Stimulated activated naive CD8-positive, alpha-beta T cell treated with anti-CD3 and anti-CD28 coated beads, Interleukin-15, Interleukin-2, amounts not matched to agents 100 ng/mL and 50 ng/mL, for 24 hours (primary cell): Measurements from ENCODE around the gene HYI.

ENCODE experiments used
- H3K27ac Mint-ChIP-seq: one replicate; pipeline ENCODE4 v1.8.0; 2021; ENCODE audit warnings: mild to moderate bottlenecking, mixed read lengths
- H3K27me3 Mint-ChIP-seq: one replicate; pipeline ENCODE4 v1.8.0; 2021; ENCODE audit warnings: mixed read lengths
- H3K36me3 Mint-ChIP-seq: one replicate; pipeline ENCODE4 v1.8.0; 2021; ENCODE audit warnings: low read depth, mixed read lengths
- H3K4me1 Mint-ChIP-seq: one replicate; pipeline ENCODE4 v1.8.0; 2021; ENCODE audit warnings: low read depth, mixed read lengths
- H3K4me3 Mint-ChIP-seq: one replicate; pipeline ENCODE4 v1.8.0; 2021; ENCODE audit warnings: mild to moderate bottlenecking, mixed read lengths
- H3K9me3 Mint-ChIP-seq: one replicate; pipeline ENCODE4 v1.8.0; 2021; ENCODE audit warnings: mixed read lengths

The HYI gene

GRCh38 chr1:43432171-43432860 is 21.4 kb downstream of the HYI start:
- no peak overlapping the region for H3K4me3 Mint-ChIP-seq
- no peaks in the 10 kb centered on the region for H3K9me3 Mint-ChIP-seq
- no peaks in the 10 kb centered on the region for H3K4me1 Mint-ChIP-seq
- H3K27me3 Mint-ChIP-seq: no peaks in the 10 kb centered on the region
- H3K36me3 Mint-ChIP-seq: peaks cover 57% of the 10 kb centered on the region
- H3K27ac Mint-ChIP-seq: no peak overlapping the region

GRCh38 chr1:43431676-43432075 is 22.1 kb downstream of the HYI start:
- no peaks in the 10 kb centered on the region for H3K9me3 Mint-ChIP-seq
- H3K4me1 Mint-ChIP-seq: no peaks in the 10 kb centered on the region
- peaks cover 63% of the 10 kb centered on the region for H3K36me3 Mint-ChIP-seq
- no peak overlapping the region for H3K27ac Mint-ChIP-seq
- no peak overlapping the region for H3K4me3 Mint-ChIP-seq
- H3K27me3 Mint-ChIP-seq: no peaks in the 10 kb centered on the region

GRCh38 chr1:43430831-43431230 is 22.9 kb downstream of the HYI start:
- Mint-ChIP-seq H3K4me1 (no peaks in the 10 kb centered on the region), H3K9me3 (no peaks in the 10 kb centered on the region), H3K4me3 (no peak overlapping the region), H3K27ac (no peak overlapping the region), H3K27me3 (no peaks in the 10 kb centered on the region), H3K36me3 (peaks cover 64% of the 10 kb centered on the region)

- Mint-ChIP-seq H3K27ac (no peak overlapping the region), H3K9me3 (no peaks in the 10 kb centered on the region), H3K27me3 (no peaks in the 10 kb centered on the region), H3K4me1 (no peaks in the 10 kb centered on the region), H3K36me3 (peaks cover 64% of the 10 kb centered on the region), H3K4me3 (no peak overlapping the region)
Observed at GRCh38 chr1:43427941-43428340, 25.8 kb downstream of the HYI start.

GRCh38 chr1:43427524-43427923 is 26.2 kb downstream of the HYI start:
- Mint-ChIP-seq H3K27ac (no peak overlapping the region), H3K4me1 (no peaks in the 10 kb centered on the region), H3K27me3 (no peaks in the 10 kb centered on the region), H3K4me3 (no peak overlapping the region), H3K9me3 (no peaks in the 10 kb centered on the region), H3K36me3 (peaks cover 66% of the 10 kb centered on the region)

- Mint-ChIP-seq H3K36me3 (peaks cover 62% of the 10 kb centered on the region), H3K27ac (no peak overlapping the region), H3K4me3 (no peak overlapping the region), H3K9me3 (no peaks in the 10 kb centered on the region), H3K27me3 (no peaks in the 10 kb centered on the region), H3K4me1 (no peaks in the 10 kb centered on the region)
Observed at GRCh38 chr1:43426221-43426620, 27.5 kb downstream of the HYI start.

- peaks cover 59% of the 10 kb centered on the region for H3K36me3 Mint-ChIP-seq
- no peaks in the 10 kb centered on the region for H3K27me3 Mint-ChIP-seq
- no peak overlapping the region for H3K27ac Mint-ChIP-seq
- H3K9me3 Mint-ChIP-seq: no peaks in the 10 kb centered on the region
- H3K4me1 Mint-ChIP-seq: no peaks in the 10 kb centered on the region
- H3K4me3 Mint-ChIP-seq: no peak overlapping the region
Observed at GRCh38 chr1:43425045-43425444, 28.7 kb downstream of the HYI start.

- Mint-ChIP-seq H3K27ac (no peak overlapping the region), H3K9me3 (no peaks in the 10 kb centered on the region), H3K4me1 (no peaks in the 10 kb centered on the region), H3K4me3 (no peak overlapping the region), H3K27me3 (no peaks in the 10 kb centered on the region), H3K36me3 (peaks cover 54% of the 10 kb centered on the region)
Observed at GRCh38 chr1:43423672-43424550, 29.8 kb downstream of the HYI start.

GRCh38 chr1:43422995-43423671 is 30.6 kb downstream of the HYI start:
- Mint-ChIP-seq H3K36me3 (peaks cover 50% of the 10 kb centered on the region), H3K9me3 (no peaks in the 10 kb centered on the region), H3K4me1 (no peaks in the 10 kb centered on the region), H3K4me3 (no peak overlapping the region), H3K27me3 (no peaks in the 10 kb centered on the region), H3K27ac (no peak overlapping the region)

GRCh38 chr1:43421976-43422750 is 31.6 kb downstream of the HYI start:
- H3K4me1 Mint-ChIP-seq: no peaks in the 10 kb centered on the region
- H3K27ac Mint-ChIP-seq: no peak overlapping the region
- no peaks in the 10 kb centered on the region for H3K27me3 Mint-ChIP-seq
- H3K9me3 Mint-ChIP-seq: no peaks in the 10 kb centered on the region
- peaks cover 42% of the 10 kb centered on the region for H3K36me3 Mint-ChIP-seq
- no peak overlapping the region for H3K4me3 Mint-ChIP-seq

- no peak overlapping the region for H3K27ac Mint-ChIP-seq
- no peaks in the 10 kb centered on the region for H3K4me1 Mint-ChIP-seq
- peaks cover 36% of the 10 kb centered on the region for H3K36me3 Mint-ChIP-seq
- H3K27me3 Mint-ChIP-seq: no peaks in the 10 kb centered on the region
- H3K9me3 Mint-ChIP-seq: no peaks in the 10 kb centered on the region
- no peak overlapping the region for H3K4me3 Mint-ChIP-seq
Observed at GRCh38 chr1:43421396-43421795, 32.3 kb downstream of the HYI start.

- Mint-ChIP-seq H3K4me1 (no peaks in the 10 kb centered on the region), H3K27ac (no peak overlapping the region), H3K4me3 (no peak overlapping the region), H3K27me3 (no peaks in the 10 kb centered on the region), H3K36me3 (peaks cover 32% of the 10 kb centered on the region), H3K9me3 (no peaks in the 10 kb centered on the region)
Observed at GRCh38 chr1:43420874-43421273, 32.9 kb downstream of the HYI start.

GRCh38 chr1:43419627-43420425 is 33.9 kb downstream of the HYI start:
- no peaks in the 10 kb centered on the region for H3K27me3 Mint-ChIP-seq
- peaks cover 35% of the 10 kb centered on the region for H3K36me3 Mint-ChIP-seq
- H3K9me3 Mint-ChIP-seq: no peaks in the 10 kb centered on the region
- no peak overlapping the region for H3K27ac Mint-ChIP-seq
- H3K4me1 Mint-ChIP-seq: no peaks in the 10 kb centered on the region
- H3K4me3 Mint-ChIP-seq: no peak overlapping the region

- Mint-ChIP-seq H3K27ac (no peak overlapping the region), H3K36me3 (peaks cover 37% of the 10 kb centered on the region), H3K4me1 (no peaks in the 10 kb centered on the region)
Observed at GRCh38 chr1:43418858-43419257, 34.9 kb downstream of the HYI start.

More at GRCh38 chr1:43418858-43419257, 34.9 kb downstream of the HYI start:
- Mint-ChIP-seq H3K27me3 (no peaks in the 10 kb centered on the region), H3K4me3 (no peak overlapping the region), H3K9me3 (no peaks in the 10 kb centered on the region)
